KMS-11 (cell line): Measurements from ENCODE around the gene CDCA5.

Experiments used
- H2AFZ ChIP-seq: fragments of 200-600 bp; sonication (generic); 2 replicates; pipeline ENCODE4 v1.6.1; 2016; ENCODE audit warnings: antibody characterized with exemption, mixed run types, low read depth
- H3K27ac ChIP-seq: fragments of 200-600 bp; sonication (generic); 2 replicates; pipeline ENCODE4 v1.6.1; 2016; ENCODE audit warnings: mild to moderate bottlenecking, mixed run types
- H3K27me3 ChIP-seq: fragments of 200-600 bp; sonication (generic); 2 replicates; pipeline ENCODE4 v1.6.1; 2017; ENCODE audit warnings: mild to moderate bottlenecking, low read depth, mixed run types, moderate library complexity; ENCODE audit not compliant: insufficient read depth
- H3K36me3 ChIP-seq: fragments of 200-600 bp; sonication (generic); 2 replicates; pipeline ENCODE4 v1.6.1; 2017; ENCODE audit warnings: mild to moderate bottlenecking, mixed run types; ENCODE audit not compliant: insufficient read depth
- H3K4me1 ChIP-seq: fragments of 200-600 bp; sonication (generic); 2 replicates; pipeline ENCODE4 v1.6.1; 2016; ENCODE audit warnings: mild to moderate bottlenecking, low read depth, mixed run types; ENCODE audit not compliant: poor library complexity, severe bottlenecking
- H3K4me2 ChIP-seq: fragments of 200-600 bp; sonication (generic); 2 replicates; pipeline ENCODE4 v1.7.0; 2016; ENCODE audit warnings: mild to moderate bottlenecking, mixed run types
- H3K4me3 ChIP-seq: fragments of 200-600 bp; sonication (generic); IDR thresholded peaks from 2 replicates; pipeline ENCODE4 v1.6.1; 2017; ENCODE audit warnings: low read depth, low read length, mixed read lengths; ENCODE audit not compliant: insufficient read depth
- H3K79me2 ChIP-seq: fragments of 200-600 bp; sonication (generic); 2 replicates; pipeline ENCODE4 v1.6.1; 2016; ENCODE audit warnings: low read depth, mixed run types; ENCODE audit not compliant: insufficient read depth
- H3K9ac ChIP-seq: fragments of 200-600 bp; sonication (generic); 2 replicates; pipeline ENCODE4 v1.6.1; 2016; ENCODE audit warnings: mild to moderate bottlenecking, mixed run types
- H4K20me1 ChIP-seq: fragments of 200-600 bp; sonication (generic); 2 replicates; pipeline ENCODE4 v1.6.1; 2016; ENCODE audit warnings: mild to moderate bottlenecking, mixed run types; ENCODE audit not compliant: insufficient read depth
- TF ChIP-seq, protein P1 (sequence below): fragments of 200-600 bp; sonication (generic); conservative IDR thresholded peaks from 2 replicates; pipeline ENCODE4 v1.6.1; 2017; ENCODE audit warnings: low read depth, mild to moderate bottlenecking, antibody characterized with exemption, low read length, moderate library complexity, mixed read lengths

The CDCA5 gene

GRCh38 chr11:65118097-65118837 is 34.4 kb upstream of the CDCA5 start:
- Histone ChIP-seq H3K79me2 (peaks cover 57% of the 10 kb centered on the region), H3K9ac (no peak overlapping the region), H4K20me1 (no peaks in the 10 kb centered on the region), H2AFZ (no peak overlapping the region), H3K4me1 (peaks cover 48% of the 10 kb centered on the region), H3K27ac (peak overlapping the region; percentile 6; the same call in 1 of the 2 replicates), H3K4me3 (no peak overlapping the region), H3K4me2 (no peak overlapping the region; the same call in 1 of the 2 replicates), H3K36me3 (no peaks in the 10 kb centered on the region), H3K27me3 (no peaks in the 10 kb centered on the region)
- TF ChIP-seq, protein P1, sequence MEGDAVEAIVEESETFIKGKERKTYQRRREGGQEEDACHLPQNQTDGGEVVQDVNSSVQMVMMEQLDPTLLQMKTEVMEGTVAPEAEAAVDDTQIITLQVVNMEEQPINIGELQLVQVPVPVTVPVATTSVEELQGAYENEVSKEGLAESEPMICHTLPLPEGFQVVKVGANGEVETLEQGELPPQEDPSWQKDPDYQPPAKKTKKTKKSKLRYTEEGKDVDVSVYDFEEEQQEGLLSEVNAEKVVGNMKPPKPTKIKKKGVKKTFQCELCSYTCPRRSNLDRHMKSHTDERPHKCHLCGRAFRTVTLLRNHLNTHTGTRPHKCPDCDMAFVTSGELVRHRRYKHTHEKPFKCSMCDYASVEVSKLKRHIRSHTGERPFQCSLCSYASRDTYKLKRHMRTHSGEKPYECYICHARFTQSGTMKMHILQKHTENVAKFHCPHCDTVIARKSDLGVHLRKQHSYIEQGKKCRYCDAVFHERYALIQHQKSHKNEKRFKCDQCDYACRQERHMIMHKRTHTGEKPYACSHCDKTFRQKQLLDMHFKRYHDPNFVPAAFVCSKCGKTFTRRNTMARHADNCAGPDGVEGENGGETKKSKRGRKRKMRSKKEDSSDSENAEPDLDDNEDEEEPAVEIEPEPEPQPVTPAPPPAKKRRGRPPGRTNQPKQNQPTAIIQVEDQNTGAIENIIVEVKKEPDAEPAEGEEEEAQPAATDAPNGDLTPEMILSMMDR: no peak; the same call in 1 of the 2 replicates

- Histone ChIP-seq H3K79me2 (peaks cover 50% of the 10 kb centered on the region), H3K4me3 (no peak within 1 kb of the TSS), H3K4me2 (peak within 1 kb of the TSS; percentile 89), H3K4me1 (peaks cover 46% of the 10 kb centered on the region), H3K9ac (peak within 1 kb of the TSS; percentile 95), H3K36me3 (no peaks in the 10 kb centered on the region), H2AFZ (0 out of 2 replicates have a peak within 1 kb of the TSS, but pooled peaks have one; percentile 6), H3K27ac (peak within 1 kb of the TSS; percentile 99), H4K20me1 (no peaks in the 10 kb centered on the region), H3K27me3 (no peaks in the 10 kb centered on the region)
- TF ChIP-seq, protein P1: peak; percentile 94
Observed at GRCh38 chr11:65117206-65118096, 33.6 kb upstream of the CDCA5 start, which contains the start of gene ZNHIT2. TSS of gene ZNHIT2 (minus strand) at chr11:65117701. CDS start at chr11:65117653, 48 bp downstream.

GRCh38 chr11:65116370-65117205 is 32.7 kb upstream of the CDCA5 start:
- Histone ChIP-seq H2AFZ (0 out of 2 replicates have a peak overlapping the region, but pooled peaks have one; percentile 6), H3K79me2 (peaks cover 47% of the 10 kb centered on the region), H3K36me3 (no peaks in the 10 kb centered on the region)

More at GRCh38 chr11:65116370-65117205, 32.7 kb upstream of the CDCA5 start:
- Histone ChIP-seq H3K4me1 (peaks cover 46% of the 10 kb centered on the region), H3K27ac (peak overlapping the region; percentile 99), H4K20me1 (no peaks in the 10 kb centered on the region), H3K27me3 (no peaks in the 10 kb centered on the region), H3K9ac (peak overlapping the region; percentile 95), H3K4me3 (no peak overlapping the region), H3K4me2 (peak overlapping the region; percentile 89)
- TF ChIP-seq, protein P1: no peak
